ENCODE results near the gene TAPBP.

- TF ChIP-seq CTCF (conservative IDR thresholded peaks at IDR 0.05 in 1 of 2, IDR thresholded peaks at IDR 0.05 in 1 of 2; ENCODE audit: low read depth in 1 of 2, low read length in 2 of 2) (no peak), EZH2 (IDR thresholded peaks at IDR 0.05; ENCODE audit: low read length, missing control alignments) (no peak)
Observed at GRCh38 chr6:33317669-33318425, 4.0 kb upstream of the TAPBP start, which contains the start of gene ZBTB22.

Data from fibroblast of lung (primary cell).